Dermis lymphatic vessel endothelial cell (primary cell): ENCODE data around the gene TOPAZ1. TPM values are rescaled to one million over a fixed set of nuclear protein-coding genes. Genes with fewer than 3 reads are reported as not detected.

Source experiments
- total RNA-seq: library from RNA; depleted of rRNA; stranded (reverse); fragments of >200 nt; gene quantifications from 2 replicates; pipeline ENCODE4 v1.2.1, GENCODE V29; 2014

The TOPAZ1 gene
- not detected in 2 replicates for total RNA-seq

DNA sequence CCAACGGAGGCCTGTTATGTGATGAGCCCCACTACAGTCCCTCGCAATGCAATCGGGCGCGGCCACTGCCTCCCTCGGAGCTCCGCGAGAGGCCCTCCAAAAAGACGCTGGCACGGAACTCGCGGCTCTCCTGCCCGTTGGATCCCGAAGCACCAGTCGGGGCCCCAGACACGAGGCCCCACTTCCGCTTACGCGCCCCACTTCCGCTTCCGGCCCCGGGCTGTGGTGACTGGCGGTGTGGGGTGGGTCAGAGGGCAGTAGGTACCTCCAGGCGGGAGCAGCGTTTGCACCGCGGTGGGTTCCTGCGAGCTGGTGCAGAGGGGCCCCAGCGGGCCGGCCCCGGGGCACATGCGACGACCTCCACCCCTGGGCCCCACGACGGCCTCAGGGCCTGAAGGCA, at the start of gene TOPAZ1:
TOPAZ1 (plus strand) TSS at position 181 of the 400 bp plus-strand sequence; CDS start at position 349, 168 bp downstream.

DNA sequence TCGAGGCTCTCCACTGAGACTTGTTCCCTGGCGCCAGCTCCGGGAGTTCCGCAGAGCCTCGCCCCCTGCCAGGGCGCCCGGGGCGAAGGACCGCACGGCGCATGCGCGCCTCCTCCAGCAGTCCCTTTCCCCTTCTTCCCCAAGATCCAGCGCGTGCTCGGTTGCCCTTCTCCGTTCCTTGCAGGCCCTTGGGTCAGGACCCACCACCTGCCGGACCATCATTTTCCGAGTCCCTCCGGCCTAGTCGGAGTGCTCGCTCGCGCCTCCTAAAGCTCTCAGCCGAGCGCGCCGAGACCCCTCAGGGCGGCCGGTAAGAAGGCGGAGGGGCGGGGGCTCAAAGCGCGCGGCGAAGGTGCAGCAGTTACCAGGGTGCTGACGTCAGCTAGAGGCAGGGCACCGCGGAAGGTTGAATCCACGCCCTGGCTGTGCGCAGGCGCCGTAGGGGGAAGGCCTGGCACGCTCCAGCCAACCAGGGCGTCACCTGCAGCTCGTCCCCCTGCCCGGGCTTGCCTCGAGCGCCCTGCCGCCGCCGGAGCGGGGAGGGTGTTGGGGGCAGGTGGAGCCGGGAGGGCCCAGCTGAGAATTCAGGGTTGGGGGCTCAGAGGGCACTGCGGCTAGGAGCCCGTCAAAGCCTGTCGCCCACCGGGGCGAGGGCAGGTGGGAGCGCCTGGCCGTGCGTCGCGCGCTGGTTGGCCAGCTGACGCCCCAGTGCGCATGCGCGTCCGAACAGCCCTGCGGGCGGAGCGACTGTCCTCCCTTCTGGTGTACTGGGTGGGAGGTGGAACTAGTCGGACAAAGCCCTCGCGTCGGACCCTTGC, 96.5 kb downstream of the TOPAZ1 start, which contains the start of gene TCAIM:
TCAIM (plus strand) TSS at position 757 of the 818 bp plus-strand sequence. CDS start 16,017 bp downstream, outside the sequence.

Other genes starting within 250 kb of the TOPAZ1 start
- gene TCAIM, start 96.9 kb downstream of the TOPAZ1 start, total RNA-seq, result 19.9 and 24.3 TPM in 2 replicates
- gene ZNF445, start 235.8 kb downstream of the TOPAZ1 start, total RNA-seq, result 7.9 and 9.2 TPM in 2 replicates